Stimulated activated CD4-positive, alpha-beta T cell treated with anti-CD3 and anti-CD28 coated beads, Interleukin-2, amount 100 ng/mL, for 4 hours (primary cell): ENCODE results near the gene NSL1.
"Not testable (repeated sequence)": the region's sequence is repeated elsewhere in the genome, so short reads cannot be mapped to it uniquely, and the experiment has no call there.

Source experiments
- DNase-seq: peaks from one replicate; pipeline ENCODE4 v3.0.0-alpha.2; 2020; ENCODE audit warnings: low read depth

The NSL1 gene

DNA sequence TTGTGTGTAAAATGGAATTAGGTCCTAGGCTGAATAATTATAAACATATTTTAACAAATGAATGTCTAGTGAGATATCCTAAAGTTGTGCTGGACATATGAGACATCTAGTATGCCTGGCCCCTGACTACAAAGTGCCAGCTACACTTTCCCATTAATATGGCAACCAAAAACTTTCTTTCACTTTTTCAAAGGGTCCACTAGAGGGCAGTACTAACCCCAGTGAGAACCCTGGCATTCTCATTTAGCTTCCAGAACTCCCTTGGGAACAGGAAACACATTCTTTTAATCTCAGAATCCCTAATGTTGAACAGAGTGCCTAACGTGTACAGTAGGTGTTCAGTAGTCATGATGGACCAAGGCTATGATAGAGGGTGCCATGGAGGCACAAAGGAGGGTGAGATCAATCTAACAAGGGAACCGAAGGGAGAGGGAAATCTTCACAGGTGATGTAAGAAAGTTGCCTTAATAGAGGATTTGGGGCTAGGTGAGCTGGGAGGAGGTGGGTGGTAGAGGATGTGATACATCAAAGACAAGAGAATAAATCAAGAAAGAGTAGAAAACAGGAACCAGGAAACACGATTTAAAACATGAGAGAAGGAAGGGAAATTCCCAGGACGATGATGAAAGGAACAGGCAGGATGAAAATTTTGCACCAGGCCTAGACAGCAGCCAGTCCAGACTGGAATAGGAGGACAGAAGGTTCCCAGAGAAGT is 41.6 kb downstream of the NSL1 start:
- no peak for DNase-seq

- no peak for DNase-seq
Measured at GRCh38 chr1:212746546-212746945, 45.0 kb downstream of the NSL1 start.

- DNase-seq: no peak
Measured at GRCh38 chr1:212745303-212745702, 46.3 kb downstream of the NSL1 start.

DNA sequence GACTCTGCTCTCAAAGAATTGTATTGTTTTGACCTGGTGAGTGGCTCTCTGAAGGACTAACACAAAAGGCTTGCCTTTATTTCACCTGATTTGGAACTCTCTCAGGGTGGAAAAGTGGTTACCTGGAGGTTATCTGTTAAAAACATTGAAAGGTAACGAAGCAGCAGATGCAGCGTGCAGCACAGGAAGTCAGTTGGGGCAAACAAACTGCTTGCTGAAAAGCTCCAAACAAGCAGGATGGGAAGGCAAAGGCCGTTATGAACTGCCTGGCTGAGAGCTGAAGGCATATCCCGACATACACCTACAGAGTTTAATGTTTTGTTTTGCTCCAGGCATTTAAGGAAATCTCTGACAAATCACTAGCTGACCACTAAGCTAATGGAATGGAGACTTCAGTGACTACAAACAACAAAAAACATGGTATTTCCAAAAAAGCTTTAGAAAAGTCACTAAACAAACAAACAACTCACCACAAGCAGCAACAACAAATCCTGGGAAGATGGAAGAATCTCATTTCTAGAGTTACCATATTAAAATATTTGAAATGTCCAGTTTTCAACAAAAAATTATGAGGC is 47.6 kb downstream of the NSL1 start:
- DNase-seq: no peak

DNA sequence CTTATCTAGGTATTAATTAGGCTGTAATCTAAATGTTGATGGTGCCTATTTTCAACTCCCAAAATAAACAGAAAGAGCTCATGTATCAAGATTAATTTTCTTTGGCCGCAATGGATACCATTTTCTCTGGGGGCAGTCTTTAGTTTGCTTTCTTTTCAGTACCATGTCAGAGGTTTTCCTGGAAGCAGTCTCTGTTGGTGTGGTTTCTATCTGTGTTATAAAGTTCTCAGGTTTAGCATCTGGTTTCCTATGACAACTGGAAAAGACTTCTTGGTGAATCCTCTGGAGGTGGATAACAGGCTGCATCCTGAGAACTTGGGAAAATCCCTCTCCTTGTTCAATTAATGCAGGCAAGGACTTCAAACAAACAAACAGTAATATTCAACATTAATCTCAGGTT is 53.2 kb downstream of the NSL1 start:
- no peak for DNase-seq

- no peak for DNase-seq
Measured at GRCh38 chr1:212737559-212737958, 54.0 kb downstream of the NSL1 start.

DNA sequence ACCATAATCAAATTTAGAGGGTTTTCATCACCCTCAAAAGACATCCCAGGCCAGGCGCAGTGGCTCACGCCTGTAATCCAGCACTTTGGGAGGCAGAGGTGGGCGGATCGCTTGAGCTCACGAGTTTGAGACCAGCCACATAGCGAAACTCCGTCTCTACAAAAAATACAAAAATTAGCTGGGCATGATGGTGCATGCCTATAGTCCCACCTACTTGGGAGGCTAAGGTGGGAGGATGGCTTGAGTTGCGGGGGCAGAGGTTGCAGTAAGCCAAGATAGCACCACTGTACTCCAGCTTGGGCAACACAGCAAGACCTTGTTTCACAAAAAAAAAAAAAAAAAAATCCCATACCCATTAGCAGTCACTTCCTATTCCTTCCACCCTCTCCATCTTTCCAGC is 58.5 kb downstream of the NSL1 start:
- DNase-seq: no peak

GRCh38 chr1:212731630-212732029 is 59.9 kb downstream of the NSL1 start:
- no peak for DNase-seq

DNA sequence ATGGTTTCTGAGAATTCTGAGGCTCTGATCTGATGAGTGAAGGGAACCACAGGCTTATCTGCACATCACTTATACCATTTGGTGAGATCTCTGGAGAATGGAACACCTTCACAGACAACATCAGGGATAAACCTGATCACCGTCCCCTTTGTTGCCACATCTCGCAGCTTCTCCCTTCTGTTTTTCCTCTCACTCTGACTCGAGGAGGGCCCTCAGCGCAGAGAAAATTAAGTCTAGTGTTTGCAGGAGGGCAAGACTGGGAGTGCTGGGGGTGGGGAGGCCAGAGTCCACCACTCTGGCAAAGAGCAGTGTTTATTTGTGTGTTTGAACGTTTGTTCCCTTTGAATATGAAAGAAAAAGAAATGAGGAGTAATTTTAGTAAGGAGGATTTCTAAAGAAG is 63.0 kb downstream of the NSL1 start:
- no peak for DNase-seq

DNA sequence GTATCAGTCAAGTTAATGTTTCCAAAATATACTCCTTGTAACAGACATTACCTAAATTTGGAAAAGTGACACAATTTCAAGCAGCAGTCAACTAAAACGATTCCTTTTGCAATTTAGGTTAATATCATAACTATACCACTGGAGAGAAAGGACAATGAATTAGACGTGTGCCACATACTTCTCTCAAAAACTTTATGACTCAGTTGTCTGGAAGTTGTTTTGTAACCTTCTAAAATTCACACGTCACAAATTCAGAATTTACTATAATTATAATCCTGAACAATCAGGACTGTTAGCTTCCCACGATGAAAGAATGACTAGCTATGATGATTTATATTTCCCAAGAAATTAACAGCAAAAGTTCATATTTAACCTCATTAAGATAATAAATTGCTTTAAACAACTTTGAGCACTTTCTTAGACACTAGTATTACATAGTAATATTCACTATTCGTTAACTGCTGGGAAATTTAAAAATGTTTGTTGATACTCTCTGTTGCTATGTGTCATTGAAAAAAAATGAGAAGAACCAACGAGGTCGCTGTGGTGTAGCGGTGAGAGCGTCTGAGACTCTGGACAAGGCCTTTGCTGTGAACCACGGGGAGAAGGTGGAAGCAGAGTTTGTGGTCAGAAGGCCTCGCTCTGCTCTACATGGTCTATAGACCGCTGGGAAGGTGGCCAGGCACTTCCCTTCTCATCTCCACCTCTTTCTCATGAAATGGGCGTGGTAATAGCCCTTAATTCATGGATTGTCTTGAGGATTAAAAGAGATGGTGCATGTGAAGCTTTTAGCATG is 64.0 kb downstream of the NSL1 start:
- DNase-seq: no peak

DNA sequence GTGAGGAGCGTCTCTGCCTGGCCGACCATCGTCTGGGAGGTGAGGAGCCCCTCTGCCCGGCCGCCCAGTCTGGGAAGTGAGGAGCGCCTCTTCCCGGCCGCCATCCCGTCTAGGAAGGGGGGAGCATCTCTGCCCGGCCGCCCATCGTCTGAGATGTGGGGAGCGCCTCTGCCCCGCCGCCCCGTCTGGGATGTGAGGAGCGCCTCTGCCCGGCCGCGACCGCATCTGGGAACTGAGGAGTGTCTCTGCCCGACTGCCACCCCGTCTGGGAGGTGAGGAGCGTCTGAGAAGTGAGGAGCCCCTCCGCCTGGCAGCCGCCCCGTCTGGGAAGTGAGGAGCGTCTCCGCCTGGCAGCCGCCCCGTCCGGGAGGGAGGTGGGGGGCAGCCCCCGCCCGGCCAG is 66.9 kb downstream of the NSL1 start:
- DNase-seq: not testable (repeated sequence)

GRCh38 chr1:212722270-212722957 is 69.2 kb downstream of the NSL1 start:
- DNase-seq: no peak

DNA sequence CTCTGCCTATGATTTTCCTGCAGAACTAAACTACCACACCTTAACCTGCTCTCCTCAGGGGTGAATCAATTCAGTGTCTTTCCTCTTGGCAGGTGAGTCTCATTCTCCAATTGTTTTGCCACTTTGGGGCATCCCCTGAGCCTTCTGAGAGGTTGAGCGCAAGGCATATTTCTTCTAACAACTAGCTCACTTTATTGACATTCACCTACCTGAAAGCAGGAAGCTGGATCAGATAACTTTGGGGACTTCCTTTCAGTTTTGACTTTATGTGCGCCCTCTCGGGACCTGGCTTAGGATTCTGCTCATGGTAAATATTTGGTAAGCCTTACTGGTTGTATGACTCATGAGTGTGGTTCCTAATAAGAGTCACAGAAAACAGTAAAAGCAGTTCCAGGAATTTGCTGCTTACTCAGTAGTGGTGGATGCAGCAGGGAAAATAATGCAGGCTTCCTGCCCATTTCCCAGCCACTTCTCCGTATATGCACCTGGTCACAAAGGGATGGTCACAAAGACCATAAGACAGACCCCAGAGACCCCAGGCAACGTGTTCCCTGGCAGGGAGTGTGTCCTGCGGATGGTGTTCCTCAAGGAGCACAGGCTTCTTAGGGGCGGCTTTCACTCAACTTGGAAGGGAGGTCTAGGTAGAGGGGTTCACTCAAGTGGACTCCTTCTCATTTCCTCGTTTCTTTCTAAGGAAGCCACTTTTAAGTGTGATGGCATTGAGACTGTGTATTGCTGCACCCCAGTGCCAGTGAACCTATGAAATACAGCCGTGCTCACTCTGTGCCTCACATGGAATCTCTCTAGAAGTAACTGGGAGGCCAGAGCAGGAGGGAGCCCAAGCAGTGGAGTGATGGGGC is 70.0 kb downstream of the NSL1 start:
- DNase-seq: no peak

DNA sequence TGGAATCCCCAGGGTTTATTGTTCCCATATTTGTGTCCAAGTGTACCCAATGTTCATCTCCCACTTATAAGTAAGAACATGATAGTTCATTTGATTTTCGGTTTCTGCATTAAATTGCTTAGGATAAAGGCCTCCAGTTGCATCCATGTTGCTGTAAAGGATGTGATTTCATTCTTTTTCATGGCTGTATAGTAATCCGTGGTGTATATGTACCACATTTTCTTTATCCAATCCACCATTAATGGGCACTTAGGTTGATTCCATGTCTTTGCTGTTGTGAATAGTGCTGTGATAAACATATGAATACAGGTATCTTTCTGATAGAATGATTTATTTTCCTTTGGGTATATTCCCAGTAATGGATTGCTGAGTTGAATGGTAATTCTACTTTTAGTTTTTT is 71.9 kb downstream of the NSL1 start:
- no peak for DNase-seq

GRCh38 chr1:212718499-212718898 is 73.1 kb downstream of the NSL1 start:
- no peak for DNase-seq

DNA sequence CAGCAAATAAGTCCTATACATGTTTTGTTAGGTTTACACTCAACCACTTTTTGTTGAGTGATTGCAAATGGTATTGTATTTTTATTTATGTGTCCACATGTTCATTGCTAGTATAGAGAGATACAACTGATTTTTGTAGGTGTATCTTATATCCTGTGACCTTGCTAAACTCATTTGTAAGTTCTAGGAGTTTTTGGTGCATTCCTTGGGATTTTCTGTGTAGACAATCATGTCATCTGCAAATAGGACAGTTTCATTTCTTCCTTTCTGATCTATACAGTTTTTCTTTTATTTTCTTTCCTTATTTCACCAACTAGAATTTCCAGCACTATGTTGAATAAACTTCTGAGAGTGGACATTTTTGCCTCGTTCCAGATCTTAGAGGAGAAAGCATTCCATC is 75.4 kb downstream of the NSL1 start:
- DNase-seq: no peak

DNA sequence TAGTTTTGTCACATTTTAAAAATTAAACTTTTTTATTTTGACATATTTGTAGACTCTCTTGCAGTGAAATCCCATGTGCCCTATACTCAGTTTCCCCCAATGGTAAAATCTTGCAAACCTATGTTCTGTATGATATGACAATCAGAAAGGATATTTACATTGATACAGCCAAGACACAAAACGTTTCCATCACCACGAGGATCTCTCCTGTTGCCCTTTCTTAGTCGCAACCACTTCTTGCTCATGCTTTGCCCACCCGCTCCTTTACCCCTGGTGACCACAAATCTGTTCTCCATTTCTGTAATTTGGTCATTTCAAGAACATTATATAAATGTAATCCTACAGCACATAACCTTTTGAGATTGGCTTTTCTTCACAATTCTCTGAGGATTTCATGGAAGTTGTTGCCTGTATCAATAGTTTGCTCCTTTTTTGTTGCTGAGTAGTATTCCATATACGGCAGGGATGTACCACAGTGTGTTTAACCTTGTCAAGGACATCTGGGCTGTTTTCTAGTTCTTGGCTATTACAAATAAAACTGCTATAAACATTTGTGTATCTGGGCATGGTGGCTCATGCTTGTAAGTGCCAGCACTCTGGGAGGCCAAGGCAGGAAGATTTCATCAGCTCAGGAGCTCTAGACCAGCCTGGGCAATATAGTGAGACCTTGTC is 78.0 kb downstream of the NSL1 start:
- DNase-seq: no peak

- no peak for DNase-seq
Measured at GRCh38 chr1:212712451-212713303, 78.9 kb downstream of the NSL1 start.

- DNase-seq: not testable (repeated sequence)
Measured at GRCh38 chr1:212711974-212712373, 79.6 kb downstream of the NSL1 start.

DNA sequence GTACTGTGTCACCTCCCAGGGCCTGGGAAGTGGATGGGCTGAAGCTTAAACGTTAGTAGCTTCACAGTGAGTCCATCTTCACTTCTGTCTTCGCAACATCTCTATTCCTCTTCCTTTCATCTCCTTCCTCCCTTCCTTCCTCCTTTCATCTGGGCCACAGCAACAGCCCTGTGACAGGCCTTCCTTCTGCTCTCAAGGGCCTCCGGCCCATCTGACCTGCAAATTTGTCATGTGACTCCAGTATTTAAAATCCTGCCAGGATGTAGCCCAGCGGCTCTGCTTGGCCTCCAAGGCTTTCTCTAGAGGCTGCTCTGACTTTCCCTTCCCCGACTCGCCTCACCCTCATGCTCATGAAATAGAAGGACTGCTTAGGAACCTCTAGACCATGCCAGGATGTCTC is 81.0 kb downstream of the NSL1 start:
- no peak for DNase-seq
